ENCODE results near the gene PNPO. TPM values are rescaled to one million over a fixed set of nuclear protein-coding genes. Genes with fewer than 3 reads are reported as not detected.

Gene PNPO
- total RNA-seq, 1 donor from 2014 or later, result 43.5 TPM

DNA sequence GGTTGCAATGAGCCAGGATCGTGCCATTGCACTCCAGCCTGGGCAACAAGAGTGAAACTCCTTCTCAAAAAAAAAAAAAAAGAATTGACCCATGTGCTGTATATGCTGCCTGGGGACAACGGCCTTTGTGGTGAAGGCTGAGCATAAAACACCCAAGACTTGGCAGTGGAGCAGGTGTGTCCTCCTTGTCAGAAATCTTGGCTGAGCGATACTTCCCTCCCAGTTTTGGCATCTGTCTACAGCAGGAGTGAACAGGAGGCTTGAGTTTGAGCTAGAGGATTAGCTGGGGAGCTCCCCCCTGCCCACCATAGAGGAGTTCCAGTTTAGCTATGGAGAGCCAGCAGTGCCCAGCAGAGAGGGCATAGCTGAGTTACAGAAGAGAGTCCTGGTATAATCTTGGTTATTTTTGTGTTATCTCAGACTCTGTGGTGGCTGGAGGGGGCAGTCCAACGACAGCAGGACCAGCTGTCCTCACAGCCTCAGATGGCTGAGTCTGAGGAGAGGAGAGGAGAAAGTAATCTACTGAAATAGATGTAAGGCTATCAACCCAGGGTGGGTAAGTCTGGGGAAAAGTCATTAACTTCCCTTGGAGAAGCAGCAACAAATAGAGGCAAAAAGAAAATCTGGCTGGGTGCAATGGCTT is 26.9 kb upstream of the PNPO start:
- no peak overlapping the region for H3K4me3 ChIP-seq (ENCODE audit: low read depth, low read length)

DNA sequence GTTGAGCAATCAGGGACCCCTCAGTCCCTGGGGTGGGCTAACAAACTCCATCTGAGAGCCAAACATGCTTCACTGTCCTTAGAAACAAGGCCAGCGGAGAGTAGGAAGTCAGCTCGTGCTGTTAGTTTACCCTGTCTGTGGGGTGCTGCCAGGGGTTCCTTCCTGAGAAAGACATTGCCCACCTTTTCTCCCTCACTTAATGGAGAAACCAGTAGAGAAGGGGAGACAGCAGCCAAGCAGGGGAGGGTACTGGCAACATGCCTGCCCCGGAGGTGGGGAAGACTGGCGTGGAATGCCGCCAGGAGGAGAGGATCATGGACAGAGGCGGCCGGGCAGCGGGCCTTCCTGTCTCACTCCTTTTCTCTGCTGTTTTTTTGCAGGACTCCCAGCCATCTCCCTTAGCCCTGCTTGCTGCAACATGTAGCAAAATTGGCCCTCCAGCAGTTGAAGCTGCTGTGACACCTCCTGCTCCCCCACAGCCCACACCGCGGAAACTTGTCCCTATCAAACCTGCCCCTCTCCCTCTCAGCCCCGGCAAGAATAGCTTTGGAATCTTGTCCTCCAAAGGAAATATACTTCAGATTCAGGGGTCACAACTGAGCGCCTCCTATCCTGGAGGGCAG is 25.5 kb upstream of the PNPO start:
- TF ChIP-seq, protein P1, sequence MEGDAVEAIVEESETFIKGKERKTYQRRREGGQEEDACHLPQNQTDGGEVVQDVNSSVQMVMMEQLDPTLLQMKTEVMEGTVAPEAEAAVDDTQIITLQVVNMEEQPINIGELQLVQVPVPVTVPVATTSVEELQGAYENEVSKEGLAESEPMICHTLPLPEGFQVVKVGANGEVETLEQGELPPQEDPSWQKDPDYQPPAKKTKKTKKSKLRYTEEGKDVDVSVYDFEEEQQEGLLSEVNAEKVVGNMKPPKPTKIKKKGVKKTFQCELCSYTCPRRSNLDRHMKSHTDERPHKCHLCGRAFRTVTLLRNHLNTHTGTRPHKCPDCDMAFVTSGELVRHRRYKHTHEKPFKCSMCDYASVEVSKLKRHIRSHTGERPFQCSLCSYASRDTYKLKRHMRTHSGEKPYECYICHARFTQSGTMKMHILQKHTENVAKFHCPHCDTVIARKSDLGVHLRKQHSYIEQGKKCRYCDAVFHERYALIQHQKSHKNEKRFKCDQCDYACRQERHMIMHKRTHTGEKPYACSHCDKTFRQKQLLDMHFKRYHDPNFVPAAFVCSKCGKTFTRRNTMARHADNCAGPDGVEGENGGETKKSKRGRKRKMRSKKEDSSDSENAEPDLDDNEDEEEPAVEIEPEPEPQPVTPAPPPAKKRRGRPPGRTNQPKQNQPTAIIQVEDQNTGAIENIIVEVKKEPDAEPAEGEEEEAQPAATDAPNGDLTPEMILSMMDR (IDR thresholded peaks at IDR 0.05; ENCODE audit: insufficient read depth, low read length, poor library complexity, severe bottlenecking), result no peak
- Histone ChIP-seq H3K27me3 (ENCODE audit: control insufficient read depth, insufficient read depth, low read length) (no peaks in the 10 kb centered on the region), H3K36me3 (ENCODE audit: control insufficient read depth, insufficient read depth, low read length) (no peaks in the 10 kb centered on the region), H3K4me3 (ENCODE audit: low read depth, low read length) (no peak overlapping the region)
- no peak for DNase-seq (ENCODE audit: low read depth)

More for the DNA sequence above, 26.9 kb upstream of the PNPO start:
- TF ChIP-seq, protein P1 (IDR thresholded peaks at IDR 0.05; ENCODE audit: insufficient read depth, low read length, poor library complexity, severe bottlenecking), result no peak
- no peak for DNase-seq (ENCODE audit: low read depth)
- Histone ChIP-seq H3K27me3 (ENCODE audit: control insufficient read depth, insufficient read depth, low read length) (no peaks in the 10 kb centered on the region), H3K36me3 (ENCODE audit: control insufficient read depth, insufficient read depth, low read length) (no peaks in the 10 kb centered on the region)

DNA sequence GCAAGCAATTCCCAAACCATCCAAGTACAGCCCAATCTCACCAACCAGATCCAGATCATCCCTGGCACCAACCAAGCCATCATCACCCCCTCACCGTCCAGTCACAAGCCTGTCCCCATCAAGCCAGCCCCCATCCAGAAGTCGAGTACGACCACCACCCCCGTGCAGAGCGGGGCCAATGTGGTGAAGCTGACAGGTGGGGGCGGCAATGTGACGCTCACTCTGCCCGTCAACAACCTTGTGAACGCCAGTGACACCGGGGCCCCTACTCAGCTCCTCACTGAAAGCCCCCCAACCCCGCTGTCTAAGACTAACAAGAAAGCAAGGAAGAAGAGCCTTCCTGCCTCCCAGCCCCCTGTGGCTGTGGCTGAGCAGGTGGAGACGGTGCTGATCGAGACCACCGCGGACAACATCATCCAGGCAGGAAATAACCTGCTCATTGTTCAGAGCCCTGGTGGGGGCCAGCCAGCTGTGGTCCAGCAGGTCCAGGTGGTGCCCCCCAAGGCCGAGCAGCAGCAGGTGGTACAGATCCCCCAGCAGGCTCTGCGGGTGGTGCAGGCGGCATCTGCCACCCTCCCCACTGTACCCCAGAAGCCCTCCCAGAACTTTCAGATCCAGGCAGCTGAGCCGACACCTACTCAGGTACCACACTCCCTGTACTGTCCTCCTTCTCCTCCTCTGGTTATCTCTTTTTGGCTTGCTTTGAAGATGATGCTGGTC is 24.7 kb upstream of the PNPO start:
- DNase-seq (ENCODE audit: low read depth), result no peak
- Histone ChIP-seq H3K36me3 (ENCODE audit: control insufficient read depth, insufficient read depth, low read length) (no peaks in the 10 kb centered on the region), H3K27me3 (ENCODE audit: control insufficient read depth, insufficient read depth, low read length) (no peaks in the 10 kb centered on the region), H3K4me3 (ENCODE audit: low read depth, low read length) (no peak overlapping the region)
- TF ChIP-seq, protein P1 (IDR thresholded peaks at IDR 0.05; ENCODE audit: insufficient read depth, low read length, poor library complexity, severe bottlenecking), result no peak

DNA sequence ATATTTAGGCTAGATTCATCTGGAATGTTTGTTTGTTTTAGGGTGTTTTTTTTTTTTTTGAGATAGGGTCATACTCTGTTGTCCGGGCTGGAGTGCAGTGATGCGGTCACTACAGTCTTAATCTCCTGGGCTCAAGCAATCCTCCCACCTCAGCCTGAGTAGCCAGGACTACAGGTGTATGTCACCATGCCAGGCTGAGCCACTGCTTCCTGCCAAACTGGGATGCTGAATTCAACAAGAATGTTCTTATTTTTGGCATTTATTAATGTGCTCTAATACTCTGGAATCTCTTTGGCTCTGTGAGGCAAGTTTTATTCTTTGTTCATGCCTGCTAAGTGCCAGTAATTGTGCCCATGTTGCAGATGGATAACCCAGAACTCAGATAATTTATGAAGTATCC is 23.8 kb upstream of the PNPO start:
- no peak for DNase-seq (ENCODE audit: low read depth)
- TF ChIP-seq, protein P1 (IDR thresholded peaks at IDR 0.05; ENCODE audit: insufficient read depth, low read length, poor library complexity, severe bottlenecking), result no peak
- Histone ChIP-seq H3K4me3 (ENCODE audit: low read depth, low read length) (no peak overlapping the region), H3K27me3 (ENCODE audit: control insufficient read depth, insufficient read depth, low read length) (no peaks in the 10 kb centered on the region), H3K36me3 (ENCODE audit: control insufficient read depth, insufficient read depth, low read length) (no peaks in the 10 kb centered on the region)

DNA sequence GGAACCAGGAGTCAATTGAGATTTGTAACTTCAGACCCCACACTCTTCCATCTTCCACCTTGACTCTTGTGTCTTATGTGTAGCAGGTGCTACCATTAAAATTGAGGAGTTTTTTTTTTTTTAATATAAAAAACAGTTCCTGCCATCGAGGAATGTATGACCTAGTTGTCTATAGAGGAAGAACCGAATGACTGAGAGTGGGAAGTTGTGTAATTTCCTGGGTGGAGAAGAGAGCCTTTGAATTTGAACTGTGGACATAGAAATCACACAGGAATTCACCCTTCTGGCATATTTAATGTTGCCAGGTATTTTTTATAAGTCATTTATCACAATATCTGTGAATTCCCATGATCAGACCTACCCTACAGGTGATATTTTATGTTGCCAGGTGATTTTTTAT is 23.4 kb upstream of the PNPO start:
- DNase-seq (ENCODE audit: low read depth), result no peak
- Histone ChIP-seq H3K27me3 (ENCODE audit: control insufficient read depth, insufficient read depth, low read length) (no peaks in the 10 kb centered on the region), H3K36me3 (ENCODE audit: control insufficient read depth, insufficient read depth, low read length) (no peaks in the 10 kb centered on the region), H3K4me3 (ENCODE audit: low read depth, low read length) (no peak overlapping the region)
- TF ChIP-seq, protein P1 (IDR thresholded peaks at IDR 0.05; ENCODE audit: insufficient read depth, low read length, poor library complexity, severe bottlenecking), result no peak

All from kidney epithelial cell (primary cell).